AG09319 (cell line): Measurements from ENCODE around the gene TSPAN18.

Experiments used
- DNase-seq: peaks from one replicate; pipeline ENCODE4 v3.0.0-alpha.2; 2010; ENCODE audit warnings: low read depth; ENCODE audit errors: extremely low read depth
- TF ChIP-seq, protein P1 (sequence below): IDR thresholded peaks from 2 replicates; pipeline ENCODE4 v1.5.1; 2011; ENCODE audit warnings: low read depth, mild to moderate bottlenecking, inconsistent platforms, low read length, moderate library complexity

The TSPAN18 gene

DNA sequence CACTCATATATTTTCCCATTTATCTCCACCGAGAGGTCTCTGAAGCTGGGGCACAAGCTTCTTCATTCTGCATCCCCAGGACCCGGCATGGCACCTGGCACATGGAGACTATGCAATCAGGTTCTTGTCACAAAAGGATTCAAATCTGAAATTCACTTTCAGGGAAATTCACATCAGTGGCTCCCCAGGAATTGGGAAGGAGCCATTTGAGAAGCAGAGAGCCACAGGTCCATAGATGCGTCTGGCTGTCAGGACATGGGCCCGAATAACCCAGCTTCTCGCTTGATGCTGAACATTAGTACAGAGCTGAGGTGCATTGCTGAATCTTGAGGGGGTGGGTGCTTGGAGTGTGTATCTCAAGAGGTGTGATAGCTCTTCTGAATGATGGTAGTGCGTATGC lies 82.5 kb downstream of the TSPAN18 start:
- TF ChIP-seq, protein P1, sequence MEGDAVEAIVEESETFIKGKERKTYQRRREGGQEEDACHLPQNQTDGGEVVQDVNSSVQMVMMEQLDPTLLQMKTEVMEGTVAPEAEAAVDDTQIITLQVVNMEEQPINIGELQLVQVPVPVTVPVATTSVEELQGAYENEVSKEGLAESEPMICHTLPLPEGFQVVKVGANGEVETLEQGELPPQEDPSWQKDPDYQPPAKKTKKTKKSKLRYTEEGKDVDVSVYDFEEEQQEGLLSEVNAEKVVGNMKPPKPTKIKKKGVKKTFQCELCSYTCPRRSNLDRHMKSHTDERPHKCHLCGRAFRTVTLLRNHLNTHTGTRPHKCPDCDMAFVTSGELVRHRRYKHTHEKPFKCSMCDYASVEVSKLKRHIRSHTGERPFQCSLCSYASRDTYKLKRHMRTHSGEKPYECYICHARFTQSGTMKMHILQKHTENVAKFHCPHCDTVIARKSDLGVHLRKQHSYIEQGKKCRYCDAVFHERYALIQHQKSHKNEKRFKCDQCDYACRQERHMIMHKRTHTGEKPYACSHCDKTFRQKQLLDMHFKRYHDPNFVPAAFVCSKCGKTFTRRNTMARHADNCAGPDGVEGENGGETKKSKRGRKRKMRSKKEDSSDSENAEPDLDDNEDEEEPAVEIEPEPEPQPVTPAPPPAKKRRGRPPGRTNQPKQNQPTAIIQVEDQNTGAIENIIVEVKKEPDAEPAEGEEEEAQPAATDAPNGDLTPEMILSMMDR: no peak

DNA sequence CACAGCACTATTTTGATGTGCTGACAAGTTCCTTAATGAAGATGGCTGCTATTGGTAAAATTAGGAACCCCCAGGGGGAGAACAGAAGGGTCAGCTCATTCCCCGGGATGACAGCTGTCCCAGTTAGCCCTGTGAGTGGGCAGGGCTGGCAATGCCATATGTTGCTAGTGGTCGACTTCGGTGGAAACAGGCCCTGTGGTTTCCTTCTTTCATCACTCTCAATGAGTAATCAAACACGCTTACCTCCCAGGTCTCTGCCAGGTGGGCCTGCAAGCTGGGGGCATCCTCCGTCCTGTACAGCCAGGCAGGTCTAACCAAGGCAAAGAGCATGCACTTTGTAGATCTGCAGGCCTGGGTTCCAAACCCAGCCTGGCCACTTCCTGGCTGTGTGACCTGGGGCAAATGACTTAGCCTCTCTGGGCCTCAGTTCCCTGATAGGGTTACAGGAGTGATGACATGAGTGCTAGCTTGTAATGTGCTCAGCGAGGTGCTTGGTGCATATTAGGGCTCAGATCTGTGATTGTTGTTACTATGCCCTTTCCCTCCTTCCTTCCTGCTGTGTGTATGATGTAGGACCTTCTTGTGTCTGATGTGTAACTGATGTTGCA lies 85.2 kb downstream of the TSPAN18 start:
- TF ChIP-seq, protein P1: no peak

More for the DNA sequence above, 82.5 kb downstream of the TSPAN18 start:
- DNase-seq: no peak

DNA sequence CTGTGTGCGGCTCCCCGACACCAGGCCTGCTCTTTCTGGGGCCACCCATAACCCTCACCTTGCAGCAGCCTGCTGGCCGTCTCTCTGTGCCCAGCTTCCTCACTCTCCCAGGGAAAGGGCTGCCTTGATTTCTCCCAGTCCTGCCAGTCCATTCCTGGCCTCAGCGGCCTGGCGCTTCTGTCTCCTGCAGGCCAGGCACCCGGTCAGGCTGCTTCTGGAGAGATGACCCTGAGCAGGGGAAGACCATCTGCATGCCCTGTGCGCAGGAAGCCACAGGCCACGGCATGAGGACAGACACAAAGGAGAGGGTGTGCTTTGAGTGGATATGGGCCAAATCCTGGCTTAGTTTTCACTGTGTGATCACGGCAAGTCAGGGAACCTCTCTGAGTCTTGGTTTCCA lies 86.2 kb downstream of the TSPAN18 start:
- DNase-seq: no peak
- TF ChIP-seq, protein P1: no peak

More for the DNA sequence above, 85.2 kb downstream of the TSPAN18 start:
- DNase-seq: no peak

DNA sequence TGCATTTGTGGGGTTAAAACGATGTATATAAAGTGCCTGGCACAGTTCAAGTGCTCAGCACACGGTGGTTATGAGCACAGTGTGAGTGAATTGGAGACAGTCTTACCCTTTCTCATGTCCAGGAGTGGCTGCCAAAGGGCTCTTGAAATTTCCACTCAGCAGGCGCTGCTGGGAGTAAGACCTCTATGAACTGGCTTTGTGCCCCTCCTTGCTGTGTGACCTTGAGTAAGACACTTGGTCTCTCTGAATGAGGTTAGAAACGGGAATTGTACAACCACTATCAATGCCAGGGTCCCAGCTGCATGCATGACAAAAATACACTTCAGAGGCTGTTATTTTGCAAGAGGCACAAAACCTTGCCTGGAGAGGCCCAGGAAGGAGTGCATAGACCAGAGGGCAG lies 86.6 kb downstream of the TSPAN18 start:
- TF ChIP-seq, protein P1: no peak
- DNase-seq: no peak

DNA sequence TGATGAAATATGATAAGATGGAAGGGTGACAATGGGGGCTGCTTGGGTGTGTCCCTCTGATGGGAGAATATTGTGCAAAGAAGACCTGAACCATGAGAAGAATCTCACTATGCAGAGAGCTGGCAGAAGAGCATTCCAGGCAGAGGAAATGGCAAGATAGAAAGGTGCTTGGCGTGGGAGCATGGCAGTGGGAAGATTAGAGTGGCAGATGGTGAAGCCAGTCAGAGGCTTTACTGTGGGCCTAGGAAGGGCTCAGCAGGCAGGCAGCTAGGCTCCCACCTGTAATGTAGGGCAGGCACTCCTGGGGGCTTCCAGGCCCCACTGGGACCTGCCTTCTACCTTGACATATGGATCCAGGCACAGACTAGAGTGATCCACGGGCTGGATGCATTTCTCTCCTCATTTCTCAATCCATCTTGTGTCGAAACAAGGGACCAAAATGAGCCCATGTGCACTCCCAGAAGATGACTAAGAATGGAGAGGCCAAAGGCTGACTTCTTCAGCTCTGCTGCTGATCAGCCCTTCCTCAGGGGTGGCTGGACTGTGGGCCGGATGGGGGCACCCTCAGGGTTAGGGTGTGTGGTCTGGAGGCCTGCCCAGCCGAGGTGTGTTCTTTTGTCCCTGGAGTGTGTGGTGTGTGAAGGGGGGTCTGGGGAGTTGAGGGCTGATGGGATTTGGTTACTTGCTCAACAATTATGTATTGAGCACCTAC lies 88.3 kb downstream of the TSPAN18 start:
- TF ChIP-seq, protein P1: no peak
- no peak for DNase-seq

DNA sequence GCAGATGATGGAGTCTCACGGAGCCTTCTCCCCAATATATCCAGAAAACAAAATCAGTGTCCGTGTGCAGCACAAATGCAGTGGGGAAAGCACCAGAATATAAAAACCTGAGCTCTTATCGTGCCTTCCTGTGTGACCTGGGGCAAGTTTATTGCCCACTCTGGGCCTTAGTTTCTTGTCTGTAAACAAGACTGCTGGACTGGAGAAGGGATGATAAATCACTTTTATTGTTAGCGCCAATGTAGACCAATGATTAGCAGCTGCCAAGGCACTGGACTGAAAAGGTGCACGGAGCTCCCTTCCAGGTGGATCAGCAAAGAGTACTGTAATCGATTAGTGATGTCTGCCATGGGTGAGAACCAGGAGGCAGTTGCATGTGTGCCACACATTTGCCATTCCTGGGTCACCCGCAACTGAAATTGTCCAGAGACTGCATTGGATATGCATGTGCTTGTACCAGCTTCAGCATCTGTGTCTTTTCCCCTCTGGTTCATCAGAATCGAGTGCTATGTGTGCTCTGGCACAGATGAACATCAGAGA lies 89.2 kb downstream of the TSPAN18 start:
- DNase-seq: no peak
- TF ChIP-seq, protein P1: no peak

DNA sequence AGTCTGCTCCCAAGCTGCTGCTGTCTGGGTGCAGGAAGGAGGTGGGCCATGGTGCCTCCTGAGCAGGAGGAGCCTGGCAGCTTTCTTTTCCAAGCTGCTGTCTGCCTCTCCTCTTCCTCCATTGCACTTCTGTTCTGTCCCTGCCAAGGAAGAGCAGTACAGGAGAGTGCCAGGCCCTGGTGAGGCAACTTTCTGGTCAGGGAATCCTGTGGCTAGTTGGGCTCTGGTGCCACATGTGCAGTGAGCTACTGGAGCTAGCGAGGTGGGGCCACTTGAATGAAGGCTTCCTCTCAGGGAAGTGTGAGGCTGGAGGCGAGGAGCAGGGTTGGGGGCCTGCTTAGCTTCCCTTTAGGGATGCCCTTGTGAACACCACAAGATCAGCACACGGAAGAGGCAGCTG lies 90.0 kb downstream of the TSPAN18 start:
- no peak for DNase-seq
- TF ChIP-seq, protein P1: no peak
